ENCODE data around the gene BSN.
"Not testable (repeated sequence)": the region's sequence is repeated elsewhere in the genome, so short reads cannot be mapped to it uniquely, and the experiment has no call there.

The BSN gene

DNA sequence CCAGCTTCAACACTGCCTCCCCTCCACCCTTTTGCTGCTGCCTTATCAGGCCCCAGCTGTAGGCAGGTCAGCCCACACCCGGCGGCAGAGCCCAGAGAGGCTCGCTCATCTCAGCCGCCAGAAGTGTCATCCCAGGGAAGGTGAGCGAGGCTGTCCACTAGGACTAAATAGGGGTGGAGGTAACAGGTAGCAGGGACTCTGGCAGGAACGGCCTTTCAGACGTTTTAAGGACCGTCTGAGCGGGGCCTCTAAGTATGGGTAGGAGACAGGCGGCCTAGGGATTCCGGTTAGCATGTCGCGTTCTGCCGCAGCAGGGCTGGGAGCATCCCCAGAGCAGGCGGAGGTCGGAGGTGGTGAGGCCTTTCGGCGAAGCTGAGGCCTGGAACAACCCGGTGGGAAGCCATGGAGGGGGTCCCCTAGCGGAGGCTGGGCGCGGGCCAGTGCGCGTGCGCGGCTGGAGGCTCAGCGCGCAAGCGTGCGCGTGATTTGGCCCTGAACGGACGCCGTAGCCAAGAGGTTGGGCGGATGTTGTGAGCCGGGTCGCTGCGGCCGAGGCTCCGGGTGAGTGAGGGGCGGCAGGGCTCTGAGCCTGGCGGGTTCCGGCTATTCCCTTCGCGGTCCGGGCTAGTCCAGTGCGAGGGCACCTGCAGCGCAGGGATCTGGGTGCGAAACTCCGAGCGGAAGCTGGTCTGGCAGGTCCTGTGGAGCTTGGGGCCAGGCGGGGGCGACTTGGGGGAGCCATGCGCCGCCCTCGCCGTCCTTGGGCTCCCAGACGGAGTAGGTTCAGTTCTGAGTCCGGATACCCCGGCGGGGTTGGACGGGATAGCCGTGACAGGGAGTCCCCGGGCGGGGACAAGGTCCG is 135.0 kb downstream of the BSN start, which contains the start of the genes MST1 and RNF123:
Gene MST1, minus strand, starts transcription at position 429 of the 862 bp plus-strand sequence. CDS start 783 bp downstream, outside the sequence.
Gene RNF123, plus strand, starts transcription at position 512 of the 862 bp plus-strand sequence. CDS start 1,609 bp downstream, outside the sequence.
- Histone ChIP-seq H3K36me3 (peaks cover 14% of the 10 kb centered on the region), H3K27ac (peak within 1 kb of the TSS; percentile 67), H3K27me3 (peaks cover 38% of the 10 kb centered on the region), H3K9me3 (no peaks in the 10 kb centered on the region), H3K4me3 (ENCODE audit: low read depth in 1 of 2, low read length in 1 of 2) (peak within 1 kb of the TSS; percentile 95 to 99), H3K4me1 (ENCODE audit: control insufficient read depth in 1 of 2, insufficient read depth in 1 of 2, low read depth in 1 of 2, low read length in 1 of 2) (peaks cover 24 to 28% of the 10 kb centered on the region in 2 experiments)
- TF ChIP-seq, protein P1, sequence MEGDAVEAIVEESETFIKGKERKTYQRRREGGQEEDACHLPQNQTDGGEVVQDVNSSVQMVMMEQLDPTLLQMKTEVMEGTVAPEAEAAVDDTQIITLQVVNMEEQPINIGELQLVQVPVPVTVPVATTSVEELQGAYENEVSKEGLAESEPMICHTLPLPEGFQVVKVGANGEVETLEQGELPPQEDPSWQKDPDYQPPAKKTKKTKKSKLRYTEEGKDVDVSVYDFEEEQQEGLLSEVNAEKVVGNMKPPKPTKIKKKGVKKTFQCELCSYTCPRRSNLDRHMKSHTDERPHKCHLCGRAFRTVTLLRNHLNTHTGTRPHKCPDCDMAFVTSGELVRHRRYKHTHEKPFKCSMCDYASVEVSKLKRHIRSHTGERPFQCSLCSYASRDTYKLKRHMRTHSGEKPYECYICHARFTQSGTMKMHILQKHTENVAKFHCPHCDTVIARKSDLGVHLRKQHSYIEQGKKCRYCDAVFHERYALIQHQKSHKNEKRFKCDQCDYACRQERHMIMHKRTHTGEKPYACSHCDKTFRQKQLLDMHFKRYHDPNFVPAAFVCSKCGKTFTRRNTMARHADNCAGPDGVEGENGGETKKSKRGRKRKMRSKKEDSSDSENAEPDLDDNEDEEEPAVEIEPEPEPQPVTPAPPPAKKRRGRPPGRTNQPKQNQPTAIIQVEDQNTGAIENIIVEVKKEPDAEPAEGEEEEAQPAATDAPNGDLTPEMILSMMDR (IDR thresholded peaks at IDR 0.05) = peak; percentile 52

DNA sequence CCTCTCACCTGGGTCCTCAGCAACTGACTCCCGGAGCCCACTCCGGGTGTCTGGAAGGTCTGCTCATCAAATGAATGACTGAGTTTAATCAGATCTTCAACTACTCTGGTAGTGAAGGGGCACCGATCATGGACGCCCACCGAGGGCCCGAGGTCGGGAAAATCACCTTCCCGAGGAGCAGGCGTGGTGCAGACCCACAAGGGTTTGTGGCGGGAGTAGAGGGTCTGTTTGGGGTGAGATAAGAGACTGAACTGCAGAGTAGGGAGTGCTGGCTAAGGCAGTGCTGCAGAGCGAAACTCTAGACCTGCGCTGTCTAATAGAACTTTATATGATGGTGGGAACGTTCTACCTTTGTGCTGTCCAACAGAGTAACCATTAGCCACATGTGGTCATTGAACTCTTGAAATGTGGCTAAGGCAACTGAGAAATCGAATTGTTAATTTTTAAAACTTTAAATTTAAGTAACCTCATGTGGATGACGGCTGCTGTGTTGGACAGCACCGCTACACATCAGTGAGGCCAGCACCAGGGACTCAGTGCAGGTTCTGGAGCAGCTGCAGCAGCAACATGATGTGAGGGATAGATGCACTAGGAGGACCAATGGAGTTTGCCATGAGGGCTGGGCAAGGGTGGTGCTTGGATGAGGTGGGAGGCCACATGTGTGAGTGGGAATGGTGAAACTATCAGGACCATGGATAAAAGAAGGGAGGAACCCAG is 135.8 kb downstream of the BSN start:
- Histone ChIP-seq H3K4me3 (ENCODE audit: low read depth in 1 of 2, low read length in 1 of 2) (peak overlapping the region; percentile 95 to 99), H3K4me1 (ENCODE audit: control insufficient read depth in 1 of 2, insufficient read depth in 1 of 2, low read depth in 1 of 2, low read length in 1 of 2) (peaks cover 24 to 28% of the 10 kb centered on the region in 2 experiments)

DNA sequence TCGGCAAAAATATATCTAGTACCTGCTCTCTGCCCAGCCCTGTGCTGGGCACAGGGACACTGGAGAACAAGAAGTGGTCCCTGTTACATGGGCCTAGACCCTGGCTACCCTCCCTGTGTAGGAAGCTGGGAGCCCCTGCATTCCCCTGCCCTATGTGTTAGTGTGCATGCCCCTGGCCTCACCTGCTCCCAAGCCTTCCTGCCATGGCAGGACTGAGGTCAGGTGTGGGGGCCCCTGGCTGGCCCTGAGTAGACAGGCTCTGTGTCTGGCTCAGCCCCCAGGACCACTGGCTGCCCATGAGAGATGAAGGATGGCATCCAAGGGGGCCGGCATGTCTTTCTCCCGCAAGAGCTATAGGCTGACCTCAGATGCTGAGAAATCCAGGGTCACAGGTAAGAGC is 136.6 kb downstream of the BSN start:
- not testable (repeated sequence) for H3K36me3 ChIP-seq; H3K4me3 ChIP-seq (ENCODE audit: low read depth in 1 of 2, low read length in 1 of 2); H3K9me3 ChIP-seq; H3K27ac ChIP-seq
- Histone ChIP-seq H3K27me3 (peaks cover 25% of the 10 kb centered on the region), H3K4me1 (ENCODE audit: control insufficient read depth in 1 of 2, insufficient read depth in 1 of 2, low read depth in 1 of 2, low read length in 1 of 2) (peaks cover 24 to 28% of the 10 kb centered on the region in 2 experiments)

More for the DNA sequence above, 135.8 kb downstream of the BSN start:
- H3K27ac ChIP-seq = peak overlapping the region; percentile 67
- H3K36me3 ChIP-seq, H3K9me3 ChIP-seq: not testable (repeated sequence)
- H3K27me3 ChIP-seq = peaks cover 33% of the 10 kb centered on the region

DNA sequence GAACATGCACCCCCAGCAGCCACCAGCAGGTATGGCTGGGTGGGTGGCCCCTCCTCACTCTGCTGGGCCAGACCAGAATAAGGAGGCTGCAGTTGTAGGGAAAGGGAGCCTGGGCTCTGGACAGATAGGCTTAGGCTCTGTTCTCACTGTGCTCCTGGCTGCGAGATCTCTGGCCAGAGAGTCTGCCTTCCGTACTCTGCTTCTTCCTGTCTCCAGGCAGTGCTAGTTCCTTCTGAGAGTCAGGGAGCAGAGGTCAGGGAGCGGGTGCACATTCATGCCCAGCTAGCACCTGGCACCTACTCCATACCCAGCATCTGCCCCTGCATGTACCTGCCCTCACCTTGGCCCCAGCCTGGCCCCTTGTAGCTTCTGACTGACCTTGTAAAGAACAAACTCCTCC is 137.2 kb downstream of the BSN start:
- Histone ChIP-seq H3K4me1 (ENCODE audit: control insufficient read depth in 1 of 2, insufficient read depth in 1 of 2, low read depth in 1 of 2, low read length in 1 of 2) (peaks cover 24% of the 10 kb centered on the region in 2 experiments), H3K27me3 (peaks cover 19% of the 10 kb centered on the region)
- H3K9me3 ChIP-seq; H3K36me3 ChIP-seq; H3K27ac ChIP-seq; H3K4me3 ChIP-seq (ENCODE audit: low read depth in 1 of 2, low read length in 1 of 2): not testable (repeated sequence)

DNA sequence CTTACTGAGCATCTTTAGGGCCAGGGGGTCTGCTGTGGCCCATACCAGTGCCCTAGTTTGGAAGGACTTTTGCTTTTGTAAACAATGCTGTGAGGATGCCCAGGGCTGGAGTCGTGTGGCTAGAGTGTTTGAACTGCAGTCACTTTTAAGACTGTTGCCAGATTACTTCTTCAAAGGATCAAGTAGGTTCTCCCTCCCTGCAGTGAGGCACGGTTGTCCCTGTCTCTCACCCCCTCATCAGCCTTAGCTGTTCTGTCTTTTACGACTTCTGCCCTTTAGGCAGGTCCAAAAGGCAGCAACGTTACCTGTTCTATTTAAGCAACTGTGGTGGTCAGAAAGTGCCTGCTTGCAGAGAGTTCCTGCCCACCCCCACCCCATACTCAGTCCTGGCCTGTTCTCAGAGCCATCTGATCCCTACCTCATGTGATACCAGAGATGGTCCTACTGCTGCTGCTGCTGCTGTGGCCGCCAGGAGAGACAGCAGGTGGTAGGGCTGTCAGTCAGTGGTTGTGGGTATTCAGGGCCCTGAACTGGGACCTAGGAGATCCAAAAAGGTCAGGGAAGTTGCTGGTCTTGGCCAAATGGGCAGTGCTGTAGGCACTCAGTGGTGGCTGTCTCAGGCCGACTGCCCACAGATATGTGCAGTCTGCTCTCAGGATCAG is 140.3 kb downstream of the BSN start:
- not testable (repeated sequence) for H3K27me3 ChIP-seq; H3K4me3 ChIP-seq (ENCODE audit: low read depth in 1 of 2, low read length in 1 of 2); H3K27ac ChIP-seq; H3K9me3 ChIP-seq
- peaks cover 12 to 18% of the 10 kb centered on the region in 2 experiments for H3K4me1 ChIP-seq (ENCODE audit: control insufficient read depth in 1 of 2, insufficient read depth in 1 of 2, low read depth in 1 of 2, low read length in 1 of 2)
- H3K36me3 ChIP-seq = peaks cover 37% of the 10 kb centered on the region

DNA sequence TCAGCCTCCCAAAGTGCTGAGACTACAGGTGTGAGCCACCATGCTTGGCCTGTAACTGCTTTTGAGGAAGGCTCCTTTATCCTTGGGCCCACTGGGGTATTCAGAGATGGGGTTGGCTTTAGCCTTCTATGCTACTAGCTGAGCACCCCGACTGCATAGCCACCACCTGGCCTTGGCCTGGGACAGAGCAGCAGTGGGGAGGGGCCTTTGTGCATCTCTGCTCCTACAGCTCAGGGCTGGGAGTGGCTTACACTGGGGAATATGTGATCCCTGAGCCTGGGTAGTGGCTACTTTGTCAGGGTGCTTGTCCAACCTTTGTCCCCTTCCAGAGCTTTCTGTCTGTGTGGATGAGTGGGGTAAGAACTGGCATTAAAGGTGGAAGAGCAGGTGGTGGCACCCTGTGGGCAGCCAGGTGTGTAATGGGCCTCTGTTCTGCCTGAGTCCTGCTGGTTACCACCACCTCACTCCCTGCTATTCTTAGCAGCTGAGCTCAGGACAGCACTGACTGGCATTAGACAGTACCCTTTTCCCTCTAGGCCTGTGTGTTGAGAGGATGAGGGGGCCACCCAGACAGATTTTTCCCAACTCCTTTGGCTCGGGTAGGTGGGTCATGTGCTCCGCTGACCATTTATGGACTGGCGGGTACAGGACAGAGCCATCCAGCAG is 141.2 kb downstream of the BSN start:
- H3K4me1 ChIP-seq (ENCODE audit: control insufficient read depth in 1 of 2, insufficient read depth in 1 of 2, low read depth in 1 of 2, low read length in 1 of 2); H3K27ac ChIP-seq; H3K9me3 ChIP-seq; H3K4me3 ChIP-seq (ENCODE audit: low read depth in 1 of 2, low read length in 1 of 2); H3K27me3 ChIP-seq: not testable (repeated sequence)
- H3K36me3 ChIP-seq = peaks cover 46% of the 10 kb centered on the region

DNA sequence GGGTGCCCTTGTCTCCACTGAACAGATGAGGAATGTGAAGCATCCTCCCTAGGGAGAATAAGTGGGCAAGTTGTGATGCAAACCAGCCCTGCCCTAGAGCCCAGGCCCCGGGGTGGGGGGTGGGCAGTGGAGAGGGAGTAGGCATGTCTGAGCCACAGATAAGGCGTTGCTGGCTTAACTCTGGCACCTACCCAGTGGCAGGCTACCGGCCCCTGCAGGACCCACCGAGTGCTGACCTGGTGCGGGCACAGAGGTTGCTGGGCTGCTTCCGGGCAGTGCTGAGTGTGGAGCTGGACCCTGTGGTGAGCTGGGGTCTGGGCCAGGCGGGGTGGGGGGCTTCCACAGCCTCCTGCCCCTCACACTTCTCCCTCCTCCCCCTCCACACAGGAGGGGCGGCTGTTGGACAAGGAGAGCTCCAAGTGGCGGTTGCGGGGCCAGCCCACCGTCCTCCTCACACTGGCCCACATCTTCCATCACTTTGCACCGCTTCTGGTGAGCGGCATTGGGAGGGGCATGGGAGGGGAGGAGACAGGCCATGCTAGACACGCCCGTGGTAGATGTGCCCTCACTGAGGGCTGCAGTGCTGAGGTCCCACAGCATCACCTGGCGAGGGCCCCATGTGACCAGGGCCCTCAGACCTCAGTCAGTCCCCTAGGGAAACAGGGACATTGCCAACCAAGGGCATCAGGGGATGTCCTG is 145.2 kb downstream of the BSN start:
- Histone ChIP-seq H3K4me1 (ENCODE audit: control insufficient read depth in 1 of 2, insufficient read depth in 1 of 2, low read depth in 1 of 2, low read length in 1 of 2) (no peaks in the 10 kb centered on the region), H3K36me3 (peaks cover 79% of the 10 kb centered on the region), H3K4me3 (ENCODE audit: low read depth in 1 of 2, low read length in 1 of 2) (no peak overlapping the region), H3K27ac (no peak overlapping the region), H3K9me3 (no peaks in the 10 kb centered on the region), H3K27me3 (no peaks in the 10 kb centered on the region)
- TF ChIP-seq, protein P1 (IDR thresholded peaks at IDR 0.05) = no peak
